Measurements from ENCODE around the gene GET3. TPM values are rescaled to one million over a fixed set of nuclear protein-coding genes. Genes with fewer than 3 reads are reported as not detected.
"Not testable (repeated sequence)": the region's sequence is repeated elsewhere in the genome, so short reads cannot be mapped to it uniquely, and the experiment has no call there.

Gene GET3
- total RNA-seq, 1 experiment from 2014 or later = 69.9 TPM

DNA sequence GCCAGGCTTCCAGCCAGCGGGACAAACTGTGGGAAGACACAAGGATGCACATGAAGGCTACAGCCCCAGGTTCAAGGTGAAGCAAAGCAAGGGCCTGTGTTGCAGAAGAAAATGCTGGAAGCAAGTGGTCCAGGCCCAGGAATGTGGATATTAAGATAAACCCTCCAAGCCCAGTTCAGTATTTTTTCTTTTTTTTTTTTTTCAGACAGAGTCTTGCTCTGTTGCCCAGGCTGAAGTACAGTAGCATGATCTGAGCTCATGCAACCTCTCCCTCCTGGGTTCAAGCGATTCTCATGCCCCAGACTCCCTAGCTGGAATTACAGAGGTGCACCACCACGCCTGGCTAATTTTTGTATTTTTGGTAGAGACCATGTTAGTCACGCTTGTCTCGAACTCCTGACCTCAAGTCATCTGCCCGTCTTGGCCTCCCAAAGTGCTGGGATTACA is 59.9 kb downstream of the GET3 start:
- ChIA-PET POLR2A (no interaction called here), CTCF (interaction anchor here (2.9 kb wide), 1 partner anchor 31 kb away, joined by 37 read pairs; no protein-coding TSS in a partner anchor)
- TF ChIP-seq SIN3A (IDR thresholded peaks at IDR 0.05; ENCODE audit: borderline replicate concordance, insufficient read depth, low read depth, low read length) (no peak), TCF7L2 (IDR thresholded peaks at IDR 0.05; ENCODE audit: low read depth, low read length) (no peak), POLR2AphosphoS5 (IDR thresholded peaks at IDR 0.05; ENCODE audit: low read depth, low read length) (no peak)
- TF ChIP-seq, protein P1, sequence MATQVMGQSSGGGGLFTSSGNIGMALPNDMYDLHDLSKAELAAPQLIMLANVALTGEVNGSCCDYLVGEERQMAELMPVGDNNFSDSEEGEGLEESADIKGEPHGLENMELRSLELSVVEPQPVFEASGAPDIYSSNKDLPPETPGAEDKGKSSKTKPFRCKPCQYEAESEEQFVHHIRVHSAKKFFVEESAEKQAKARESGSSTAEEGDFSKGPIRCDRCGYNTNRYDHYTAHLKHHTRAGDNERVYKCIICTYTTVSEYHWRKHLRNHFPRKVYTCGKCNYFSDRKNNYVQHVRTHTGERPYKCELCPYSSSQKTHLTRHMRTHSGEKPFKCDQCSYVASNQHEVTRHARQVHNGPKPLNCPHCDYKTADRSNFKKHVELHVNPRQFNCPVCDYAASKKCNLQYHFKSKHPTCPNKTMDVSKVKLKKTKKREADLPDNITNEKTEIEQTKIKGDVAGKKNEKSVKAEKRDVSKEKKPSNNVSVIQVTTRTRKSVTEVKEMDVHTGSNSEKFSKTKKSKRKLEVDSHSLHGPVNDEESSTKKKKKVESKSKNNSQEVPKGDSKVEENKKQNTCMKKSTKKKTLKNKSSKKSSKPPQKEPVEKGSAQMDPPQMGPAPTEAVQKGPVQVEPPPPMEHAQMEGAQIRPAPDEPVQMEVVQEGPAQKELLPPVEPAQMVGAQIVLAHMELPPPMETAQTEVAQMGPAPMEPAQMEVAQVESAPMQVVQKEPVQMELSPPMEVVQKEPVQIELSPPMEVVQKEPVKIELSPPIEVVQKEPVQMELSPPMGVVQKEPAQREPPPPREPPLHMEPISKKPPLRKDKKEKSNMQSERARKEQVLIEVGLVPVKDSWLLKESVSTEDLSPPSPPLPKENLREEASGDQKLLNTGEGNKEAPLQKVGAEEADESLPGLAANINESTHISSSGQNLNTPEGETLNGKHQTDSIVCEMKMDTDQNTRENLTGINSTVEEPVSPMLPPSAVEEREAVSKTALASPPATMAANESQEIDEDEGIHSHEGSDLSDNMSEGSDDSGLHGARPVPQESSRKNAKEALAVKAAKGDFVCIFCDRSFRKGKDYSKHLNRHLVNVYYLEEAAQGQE (IDR thresholded peaks at IDR 0.05; ENCODE audit: insufficient read depth in 1 of 2, low read depth in 2 of 2, low read length in 1 of 2) = no peak
- TF ChIP-seq, protein P2, sequence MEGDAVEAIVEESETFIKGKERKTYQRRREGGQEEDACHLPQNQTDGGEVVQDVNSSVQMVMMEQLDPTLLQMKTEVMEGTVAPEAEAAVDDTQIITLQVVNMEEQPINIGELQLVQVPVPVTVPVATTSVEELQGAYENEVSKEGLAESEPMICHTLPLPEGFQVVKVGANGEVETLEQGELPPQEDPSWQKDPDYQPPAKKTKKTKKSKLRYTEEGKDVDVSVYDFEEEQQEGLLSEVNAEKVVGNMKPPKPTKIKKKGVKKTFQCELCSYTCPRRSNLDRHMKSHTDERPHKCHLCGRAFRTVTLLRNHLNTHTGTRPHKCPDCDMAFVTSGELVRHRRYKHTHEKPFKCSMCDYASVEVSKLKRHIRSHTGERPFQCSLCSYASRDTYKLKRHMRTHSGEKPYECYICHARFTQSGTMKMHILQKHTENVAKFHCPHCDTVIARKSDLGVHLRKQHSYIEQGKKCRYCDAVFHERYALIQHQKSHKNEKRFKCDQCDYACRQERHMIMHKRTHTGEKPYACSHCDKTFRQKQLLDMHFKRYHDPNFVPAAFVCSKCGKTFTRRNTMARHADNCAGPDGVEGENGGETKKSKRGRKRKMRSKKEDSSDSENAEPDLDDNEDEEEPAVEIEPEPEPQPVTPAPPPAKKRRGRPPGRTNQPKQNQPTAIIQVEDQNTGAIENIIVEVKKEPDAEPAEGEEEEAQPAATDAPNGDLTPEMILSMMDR (IDR thresholded peaks at IDR 0.05) = no peak
- H3K36me3 ChIP-seq (ENCODE audit: control insufficient read depth, insufficient read depth, low read length) = peaks cover 6% of the 10 kb centered on the region
- no peaks in the 10 kb centered on the region for H3K27me3 ChIP-seq (ENCODE audit: control insufficient read depth, insufficient read depth, low read length)
- DNase-seq (ENCODE audit: low read depth, low spot score) (no peak), ATAC-seq (no peak)
- no TSS peak for BruUV-seq (replicated peaks)
- H3K27ac ChIP-seq (ENCODE audit: low read length) = no peak overlapping the region
- no peaks in the 10 kb centered on the region for H3K9me3 ChIP-seq (ENCODE audit: control insufficient read depth, insufficient read depth, low read depth, low read length)
- no peak overlapping the region for H3K4me3 ChIP-seq (ENCODE audit: low read depth in 2 of 2, low read length in 2 of 2)
- peaks cover 9% of the 10 kb centered on the region for H3K4me1 ChIP-seq (ENCODE audit: control insufficient read depth, insufficient read depth, low read length)
- in situ Hi-C loops (cut with HindIII; ENCODE audit: low pct_unique_long_range_greater_than_20kb, low sequenced_read_pairs) = no loop called here
- intact Hi-C loops (cut with micrococcal nuclease; ENCODE audit: unreplicated experiment) = loop anchor here (5.0 kb wide), 1 partner anchor 35 kb away; no protein-coding TSS in a partner anchor

DNA sequence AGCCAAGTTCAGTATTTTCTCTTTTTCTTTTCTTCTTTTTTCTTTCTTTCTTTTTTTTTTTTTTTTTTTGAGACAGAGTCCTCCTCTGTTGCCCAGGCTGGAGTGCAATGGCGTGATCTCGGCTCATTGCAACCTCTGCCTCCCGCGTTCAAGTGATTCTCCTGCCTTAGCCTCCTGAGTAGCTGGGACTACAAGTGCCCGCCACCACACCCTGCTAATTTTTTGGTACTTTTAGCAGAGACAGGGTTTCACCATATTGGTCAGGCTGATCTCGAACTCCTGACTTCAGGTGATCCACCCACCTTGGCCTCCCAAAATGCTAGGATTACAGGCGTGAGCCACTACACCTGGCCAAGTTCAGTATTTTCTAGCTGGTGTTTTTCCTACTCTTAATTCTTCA is 60.3 kb downstream of the GET3 start:
- H3K27me3 ChIP-seq (ENCODE audit: control insufficient read depth, insufficient read depth, low read length); in situ Hi-C loops (cut with HindIII; ENCODE audit: low pct_unique_long_range_greater_than_20kb, low sequenced_read_pairs); H3K9me3 ChIP-seq (ENCODE audit: control insufficient read depth, insufficient read depth, low read depth, low read length); H3K4me3 ChIP-seq (ENCODE audit: low read depth in 2 of 2, low read length in 2 of 2); H3K36me3 ChIP-seq (ENCODE audit: control insufficient read depth, insufficient read depth, low read length); BruUV-seq (replicated peaks); CTCF ChIA-PET; ATAC-seq; H3K27ac ChIP-seq (ENCODE audit: low read length); POLR2A ChIA-PET; DNase-seq (ENCODE audit: low read depth, low spot score): not testable (repeated sequence)
- peaks cover 11% of the 10 kb centered on the region for H3K4me1 ChIP-seq (ENCODE audit: control insufficient read depth, insufficient read depth, low read length)
- intact Hi-C loops (cut with micrococcal nuclease; ENCODE audit: unreplicated experiment) = loop anchor here (5.0 kb wide), 1 partner anchor 35 kb away; no protein-coding TSS in a partner anchor

Small RNA genes within 50 kb of the gene (microRNA-seq; reads per million reads assigned to microRNA genes)
- not detected for gene MIR5684 (ENCODE audit: unreplicated experiment)

Other genes with a start within 250 kb of the GET3 start
- gene ZNF564, start 186.0 kb upstream of the GET3 start, total RNA-seq (2021; ENCODE audit: unreplicated experiment) = 5.7 TPM
- gene ZNF490, start 126.7 kb upstream of the GET3 start, total RNA-seq (2021; ENCODE audit: unreplicated experiment) = 7.0 TPM
- gene ZNF791, start 126.6 kb upstream of the GET3 start, total RNA-seq (2021; ENCODE audit: unreplicated experiment) = 19.0 TPM
- 43.0 TPM for gene MAN2B1, start 70.8 kb upstream of the GET3 start, total RNA-seq (2021; ENCODE audit: unreplicated experiment)
- gene WDR83, start 70.7 kb upstream of the GET3 start, total RNA-seq (2021; ENCODE audit: unreplicated experiment) = 10.8 TPM
- 76.9 TPM for gene DHPS, start 55.6 kb upstream of the GET3 start, total RNA-seq (2021; ENCODE audit: unreplicated experiment)
- gene GNG14, start 49.5 kb upstream of the GET3 start, total RNA-seq (2021; ENCODE audit: unreplicated experiment) = not detected
- gene FBXW9, start 40.9 kb upstream of the GET3 start, total RNA-seq (2021; ENCODE audit: unreplicated experiment) = 12.4 TPM
- gene TNPO2, start 13.6 kb upstream of the GET3 start, total RNA-seq (2021; ENCODE audit: unreplicated experiment) = 83.3 TPM
- gene TRIR, start 2.8 kb upstream of the GET3 start, total RNA-seq (2021; ENCODE audit: unreplicated experiment) = 143 TPM
- not detected for gene BEST2, start 14.3 kb downstream of the GET3 start, total RNA-seq (2021; ENCODE audit: unreplicated experiment)
- 14.3 TPM for gene HOOK2, start 38.1 kb downstream of the GET3 start, total RNA-seq (2021; ENCODE audit: unreplicated experiment)
- gene JUNB, start 54.0 kb downstream of the GET3 start, total RNA-seq (2021; ENCODE audit: unreplicated experiment) = 49.7 TPM
- gene PRDX2, start 64.3 kb downstream of the GET3 start, total RNA-seq (2021; ENCODE audit: unreplicated experiment) = 61.0 TPM
- 24.8 TPM for gene THSD8, start 64.6 kb downstream of the GET3 start, total RNA-seq (2021; ENCODE audit: unreplicated experiment)
- 44.9 TPM for gene RNASEH2A, start 69.1 kb downstream of the GET3 start, total RNA-seq (2021; ENCODE audit: unreplicated experiment)
- 2.4 TPM for gene RTBDN, start 97.1 kb downstream of the GET3 start, total RNA-seq (2021; ENCODE audit: unreplicated experiment)
- gene MAST1, start 101.0 kb downstream of the GET3 start, total RNA-seq (2021; ENCODE audit: unreplicated experiment) = 3.1 TPM
- gene DNASE2, start 144.0 kb downstream of the GET3 start, total RNA-seq (2021; ENCODE audit: unreplicated experiment) = 78.9 TPM
- gene KLF1, start 149.7 kb downstream of the GET3 start, total RNA-seq (2021; ENCODE audit: unreplicated experiment) = 0.10 TPM
- gene GCDH, start 153.7 kb downstream of the GET3 start, total RNA-seq (2021; ENCODE audit: unreplicated experiment) = 15.6 TPM
- 1.6 TPM for gene SYCE2, start 181.8 kb downstream of the GET3 start, total RNA-seq (2021; ENCODE audit: unreplicated experiment)
- 80.3 TPM for gene FARSA, start 196.2 kb downstream of the GET3 start, total RNA-seq (2021; ENCODE audit: unreplicated experiment)
- 1,060 TPM for gene CALR, start 201.1 kb downstream of the GET3 start, total RNA-seq (2021; ENCODE audit: unreplicated experiment)
- 111 TPM for gene RAD23A, start 208.4 kb downstream of the GET3 start, total RNA-seq (2021; ENCODE audit: unreplicated experiment)
- gene GADD45GIP1, start 219.7 kb downstream of the GET3 start, total RNA-seq (2021; ENCODE audit: unreplicated experiment) = 36.7 TPM
- gene DAND5, start 232.1 kb downstream of the GET3 start, total RNA-seq (2021; ENCODE audit: unreplicated experiment) = 0.54 TPM

All from Panc1 (cell line).